GM18507 (cell line): ENCODE results near the gene KCNH6.

ENCODE experiments used
- DNase-seq: peaks from one replicate; pipeline ENCODE4 v3.0.0; 2011; ENCODE audit warnings: low read depth; ENCODE audit not compliant: insufficient read length; ENCODE audit errors: extremely low spot score
- FAIRE-seq: peaks from 2 replicates; lab custom pipeline; 2011; peaks lifted over from hg19 to GRCh38; lab: Jason Lieb, UNC

Gene KCNH6

DNA sequence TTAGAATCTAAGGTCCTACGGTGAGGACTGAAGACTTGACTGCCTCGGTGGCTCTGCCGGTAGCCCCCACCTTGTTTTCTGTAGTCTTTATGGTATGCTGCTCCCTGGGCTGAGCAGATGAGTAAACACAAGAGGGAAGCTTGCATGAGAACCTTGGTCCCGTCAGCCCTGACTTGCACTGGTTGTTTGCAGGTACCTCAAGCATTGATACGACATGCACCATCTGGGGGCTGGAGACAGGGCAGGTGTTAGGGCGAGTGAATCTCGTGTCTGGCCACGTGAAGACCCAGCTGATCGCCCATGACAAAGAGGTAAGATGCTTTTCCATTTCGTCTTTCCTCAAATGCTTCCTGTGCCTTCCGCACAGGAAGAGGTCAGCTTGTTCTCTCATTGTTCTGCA, 56.5 kb downstream of the KCNH6 start:
- DNase-seq (no peak), FAIRE-seq (no peak)

DNA sequence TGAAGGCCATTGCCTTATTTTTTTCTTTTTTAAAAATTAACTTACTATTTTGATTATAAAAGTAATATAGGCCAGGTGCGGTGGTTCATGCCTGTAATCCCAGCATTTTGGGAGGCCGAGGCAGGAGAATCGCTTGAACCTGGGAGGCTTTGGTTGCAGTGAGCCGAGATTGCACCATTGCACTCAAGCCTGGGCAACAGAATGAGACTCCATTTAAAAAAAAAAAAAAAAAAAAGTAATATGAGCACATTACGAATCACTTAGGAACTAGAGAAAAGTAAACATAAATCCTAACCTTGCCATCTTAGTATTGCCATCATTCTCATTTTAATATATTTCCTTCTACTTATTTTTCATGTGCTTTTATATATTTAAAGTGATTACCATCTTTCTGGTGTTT, 64.6 kb downstream of the KCNH6 start:
- FAIRE-seq: no peak
- no peak for DNase-seq

DNA sequence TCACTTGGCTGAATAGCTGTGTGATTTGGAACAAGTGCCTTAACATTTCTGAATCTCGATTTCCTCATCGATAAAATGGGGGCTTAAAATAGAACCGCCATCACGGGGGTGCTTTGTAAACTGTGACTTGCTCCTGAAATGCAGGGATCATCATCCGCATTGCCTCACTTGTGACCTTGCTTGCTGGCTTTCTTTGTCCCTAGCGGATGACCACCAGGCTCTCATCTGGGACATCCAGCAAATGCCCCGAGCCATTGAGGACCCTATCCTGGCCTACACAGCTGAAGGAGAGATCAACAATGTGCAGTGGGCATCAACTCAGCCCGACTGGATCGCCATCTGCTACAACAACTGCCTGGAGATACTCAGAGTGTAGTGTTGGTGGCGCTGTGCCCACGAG, 65.6 kb downstream of the KCNH6 start:
- FAIRE-seq (no peak), DNase-seq (no peak)

DNA sequence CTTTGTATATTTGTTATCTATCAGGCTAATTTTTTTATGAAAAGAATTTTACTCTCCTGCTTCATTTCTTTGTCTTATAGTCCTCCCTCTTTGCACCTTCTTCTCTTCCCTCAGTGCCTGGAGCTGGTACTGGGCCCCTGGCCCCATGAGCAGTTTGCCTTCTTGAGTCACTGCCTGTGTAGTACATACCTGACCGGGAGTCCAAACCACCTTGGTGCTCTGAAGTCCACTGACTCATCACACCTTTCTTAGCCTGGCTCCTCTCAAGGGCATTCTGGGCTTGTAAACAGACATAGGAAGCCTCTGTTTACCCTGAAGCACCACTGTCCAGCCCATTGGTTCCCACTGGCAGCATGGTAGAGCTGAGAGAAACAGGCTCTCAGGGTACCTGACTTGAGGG, 66.5 kb downstream of the KCNH6 start:
- DNase-seq (no peak), FAIRE-seq (no peak)

DNA sequence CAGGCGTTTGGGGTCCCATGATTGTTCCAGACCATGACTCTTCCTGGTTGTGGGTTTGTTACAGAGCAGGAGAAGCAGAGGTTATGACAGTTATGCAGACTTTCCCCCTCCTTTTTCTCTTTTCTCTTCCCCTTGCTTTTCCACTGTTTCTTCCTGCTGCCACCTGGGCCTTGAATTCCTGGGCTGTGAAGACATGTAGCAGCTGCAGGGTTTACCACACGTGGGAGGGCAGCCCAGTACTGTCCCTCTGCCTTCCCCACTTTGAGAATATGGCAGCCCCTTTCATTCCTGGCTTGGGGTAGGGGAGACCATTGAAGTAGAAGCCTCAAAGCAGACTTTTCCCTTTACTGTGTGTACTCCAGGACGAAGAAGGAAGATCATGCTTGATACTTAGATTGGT, 69.6 kb downstream of the KCNH6 start:
- DNase-seq (no peak), FAIRE-seq (no peak)

DNA sequence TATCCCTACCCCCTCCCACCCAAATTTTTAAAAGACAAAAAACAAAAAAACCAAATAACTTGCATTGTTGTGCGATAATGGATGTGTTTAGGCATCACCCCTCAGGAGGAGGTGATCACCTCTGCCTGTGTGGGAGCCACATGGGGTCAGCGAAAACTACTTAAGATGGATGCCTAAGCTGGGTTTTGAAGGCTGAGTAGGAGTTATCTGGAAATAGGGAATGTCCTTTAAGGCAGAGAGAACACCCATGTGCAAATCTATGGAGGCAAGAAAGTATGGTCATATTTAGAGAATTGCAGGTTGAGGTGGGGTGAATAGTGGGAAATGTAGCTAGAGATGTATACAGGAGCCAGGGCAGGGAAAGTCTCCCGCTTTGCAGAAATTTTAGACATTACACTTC, 72.0 kb downstream of the KCNH6 start:
- DNase-seq: no peak

More for the DNA sequence above, 72.0 kb downstream of the KCNH6 start:
- no peak for FAIRE-seq
